CD14-positive monocyte (primary cell): Measurements from ENCODE around the gene SMYD3. TPM values are rescaled to one million over a fixed set of nuclear protein-coding genes. Genes with fewer than 3 reads are reported as not detected.

Experiments used
- DNase-seq, 3 donors: peaks; one replicate each; pipeline ENCODE4 v3.0.0-alpha.2; 2011 to 2022
- H2AFZ ChIP-seq: 2 replicates; pipeline ENCODE4 v1.6.0; 2012; ENCODE audit warnings: mild to moderate bottlenecking, low read depth, low read length, inconsistent platforms; ENCODE audit not compliant: insufficient read depth, poor library complexity, severe bottlenecking
- H3K27ac ChIP-seq, 2 donors: 1 replicate in 1 of 2; 2 replicates in 1 of 2; pipeline ENCODE4 v1.5.1; 2012 to 2013; ENCODE audit warnings: low read length in 2 of 2, control low read depth in 1 of 2, inconsistent platforms in 1 of 2, low read depth in 1 of 2, mild to moderate bottlenecking in 1 of 2
- H3K27me3 ChIP-seq, 2 donors: one replicate each; pipeline versions ENCODE4 v1.6.0 to v1.6.1; 2011 to 2013; ENCODE audit warnings: low read length in 2 of 2; ENCODE audit not compliant: control insufficient read depth in 2 of 2, insufficient read depth in 2 of 2
- H3K36me3 ChIP-seq, 2 donors: replicated peaks in 1 of 2; 1 replicate in 1 of 2; 2 replicates in 1 of 2; pipeline versions ENCODE4 v1.5.1 to v1.6.1; 2012 to 2013; ENCODE audit warnings: low read length in 2 of 2, control low read depth in 1 of 2, inconsistent platforms in 1 of 2, mild to moderate bottlenecking in 1 of 2; ENCODE audit not compliant: insufficient read depth in 2 of 2, control insufficient read depth in 1 of 2
- H3K4me1 ChIP-seq, 2 donors: 1 replicate in 1 of 2; 2 replicates in 1 of 2; pipeline versions ENCODE4 v1.5.1 to v1.6.1; 2012 to 2013; ENCODE audit warnings: low read length in 2 of 2, control low read depth in 1 of 2, inconsistent platforms in 1 of 2, mild to moderate bottlenecking in 1 of 2, moderate library complexity in 1 of 2; ENCODE audit not compliant: insufficient read depth in 2 of 2, control insufficient read depth in 1 of 2
- H3K4me2 ChIP-seq: replicated peaks from 2 replicates; pipeline ENCODE3; 2012; ENCODE audit warnings: low read length, moderate library complexity, mild to moderate bottlenecking; ENCODE audit not compliant: poor library complexity, severe bottlenecking; ENCODE audit errors: extremely low read depth
- H3K4me3 ChIP-seq, 3 experiments: fragments of 200-600 bp in 1 of 3; sonication (generic) in 1 of 3; replicated peaks in 1 of 3; 1 replicate in 2 of 3; 2 replicates in 1 of 3; pipeline ENCODE4 v1.5.1; 2011 to 2013; ENCODE audit warnings: low read length in 3 of 3, mild to moderate bottlenecking in 3 of 3, control low read depth in 2 of 3, low read depth in 2 of 3, inconsistent platforms in 1 of 3, moderate library complexity in 1 of 3
- H3K79me2 ChIP-seq: 2 replicates; pipeline ENCODE4 v1.6.0; 2012; ENCODE audit warnings: mild to moderate bottlenecking, control low read depth, inconsistent platforms, low read length, moderate library complexity; ENCODE audit not compliant: insufficient read depth
- H3K9ac ChIP-seq: 2 replicates; pipeline ENCODE4 v1.6.0; 2017; ENCODE audit warnings: low read length, mild to moderate bottlenecking; ENCODE audit not compliant: insufficient read depth, poor library complexity, severe bottlenecking
- H3K9me3 ChIP-seq, 2 donors: replicated peaks in 1 of 2; 1 replicate in 1 of 2; 2 replicates in 1 of 2; pipeline versions ENCODE4 v1.5.1 to v1.6.1; 2012 to 2013; ENCODE audit warnings: low read length in 2 of 2, control low read depth in 1 of 2; ENCODE audit not compliant: control insufficient read depth in 1 of 2, insufficient read depth in 1 of 2
- H4K20me1 ChIP-seq: 2 replicates; pipeline ENCODE4 v1.6.0; 2012; ENCODE audit warnings: mild to moderate bottlenecking, low read length, control low read depth, moderate library complexity; ENCODE audit not compliant: insufficient read depth
- H3K27ac Mint-ChIP-seq, 7 donors: one replicate each; pipeline ENCODE4 v1.8.0; 2020; ENCODE audit warnings: mild to moderate bottlenecking in 7 of 7, mixed read lengths in 7 of 7, moderate library complexity in 6 of 7, inconsistent platforms in 2 of 7
- H3K27me3 Mint-ChIP-seq, 3 donors: one replicate each; pipeline ENCODE4 v1.8.0; 2021 to 2022; ENCODE audit warnings: low read depth in 3 of 3, mild to moderate bottlenecking in 3 of 3, mixed read lengths in 3 of 3, moderate library complexity in 3 of 3, inconsistent platforms in 1 of 3
- H3K36me3 Mint-ChIP-seq, 2 donors: one replicate each; pipeline ENCODE4 v1.8.0; 2020; ENCODE audit warnings: mixed read lengths in 2 of 2, inconsistent platforms in 1 of 2, mild to moderate bottlenecking in 1 of 2
- H3K4me1 Mint-ChIP-seq: one replicate; pipeline ENCODE4 v1.8.0; 2020; ENCODE audit warnings: mild to moderate bottlenecking, mixed read lengths
- H3K4me3 Mint-ChIP-seq, 2 donors: one replicate each; pipeline ENCODE4 v1.8.0; 2020; ENCODE audit warnings: mild to moderate bottlenecking in 2 of 2, mixed read lengths in 2 of 2, moderate library complexity in 1 of 2
- H3K9me3 Mint-ChIP-seq, 7 donors: one replicate each; pipeline ENCODE4 v1.8.0; 2020 to 2022; ENCODE audit warnings: mixed read lengths in 7 of 7, mild to moderate bottlenecking in 6 of 7, moderate library complexity in 6 of 7, inconsistent platforms in 2 of 7
- CTCF ChIP-seq: fragments of 200-600 bp; IDR thresholded peaks from one replicate; pipeline ENCODE4 v1.8.0; 2022; ENCODE audit warnings: antibody characterized with exemption, mild to moderate bottlenecking
- WGBS: methylation state at CpG from one replicate; pipeline ENCODE4 v1.1.5; 2013; ENCODE audit warnings: missing lambda C conversion rate; ENCODE audit not compliant: insufficient coverage; 5-methylcytosine and 5-hydroxymethylcytosine counted together
- intact Hi-C, 2 donors: fragments of 100-400 bp; cut with micrococcal nuclease; formaldehyde crosslinking; loops; one replicate each; pipeline versions ENCODE4 v1.15.0 to v1.15.1; 2023
- polyA plus RNA-seq, 3 donors: library from polyadenylated mRNA; depleted of rRNA in 1 of 3; unstranded in 2 of 3; stranded (reverse) in 1 of 3; fragments of 300-500 nt in 2 of 3; fragments of >200 nt in 1 of 3; fragmentation: Illumina TruSeq in 2 of 3; gene quantifications; 1 replicate in 2 of 3; 2 replicates in 1 of 3; pipeline ENCODE4 v1.2.3, GENCODE V29; 2012 to 2021

SMYD3 gene
- polyA plus RNA-seq, 3 donors = 2.7 to 8.4 (median 4.0) TPM

- Mint-ChIP-seq H3K27ac (no peak overlapping the region), H3K36me3 (no peaks in the 10 kb centered on the region)
These were observed 110.0 kb downstream of the SMYD3 start for GRCh38 chr1:246397046-246397445.

GRCh38 chr1:246396322-246396721 is 110.8 kb downstream of the SMYD3 start:
- H3K27ac ChIP-seq = no peak overlapping the region
- WGBS = 100% methylated on average over 5 of the region's 6 CpGs
- no peak overlapping the region for H3K4me3 Mint-ChIP-seq
- H3K27ac Mint-ChIP-seq = no peak overlapping the region
- H3K4me1 ChIP-seq = no peaks in the 10 kb centered on the region
- peaks cover 0 to under 1% of the 10 kb centered on the region in 2 donors for H3K9me3 ChIP-seq
- H3K4me3 ChIP-seq = no peak overlapping the region
- no peaks in the 10 kb centered on the region for H3K4me1 Mint-ChIP-seq
- no peaks in the 10 kb centered on the region for H3K27me3 ChIP-seq
- H3K36me3 Mint-ChIP-seq = no peaks in the 10 kb centered on the region
- DNase-seq = no peak
- TF ChIP-seq CTCF = no peak
- H2AFZ ChIP-seq = no peak overlapping the region
- H4K20me1 ChIP-seq = no peaks in the 10 kb centered on the region
- no peaks in the 10 kb centered on the region for H3K36me3 ChIP-seq
- peaks cover 0 to 6% (median 3%) of the 10 kb centered on the region in 7 donors for H3K9me3 Mint-ChIP-seq
- H3K4me2 ChIP-seq = no peak overlapping the region
- H3K27me3 Mint-ChIP-seq = peaks cover 0 to 2% (median 0%) of the 10 kb centered on the region in 3 donors
- intact Hi-C loops = no loop called here
- no peaks in the 10 kb centered on the region for H3K79me2 ChIP-seq
- no peak overlapping the region for H3K9ac ChIP-seq

More at GRCh38 chr1:246397046-246397445, 110.0 kb downstream of the SMYD3 start:
- intact Hi-C loops = no loop called here
- Histone ChIP-seq H3K27me3 (no peaks in the 10 kb centered on the region), H3K27ac (no peak overlapping the region), H3K4me2 (no peak overlapping the region), H4K20me1 (no peaks in the 10 kb centered on the region), H2AFZ (no peak overlapping the region), H3K4me3 (no peak overlapping the region), H3K9me3 (no peaks in the 10 kb centered on the region), H3K36me3 (no peaks in the 10 kb centered on the region), H3K4me1 (no peaks in the 10 kb centered on the region), H3K9ac (no peak overlapping the region), H3K79me2 (no peaks in the 10 kb centered on the region)
- Mint-ChIP-seq H3K27me3 (peaks cover 0 to 2% (median 0%) of the 10 kb centered on the region in 3 donors), H3K4me3 (no peak overlapping the region), H3K4me1 (no peaks in the 10 kb centered on the region), H3K9me3 (peaks cover 0 to 3% (median 0%) of the 10 kb centered on the region in 7 donors)
- WGBS = 97% methylated on average over 3 of the region's 5 CpGs
- no peak for TF ChIP-seq CTCF
- no peak for DNase-seq
